H1 (cell line): ENCODE measurements around the gene TNFSF12. TPM values are rescaled to one million over a fixed set of nuclear protein-coding genes. Genes with fewer than 3 reads are reported as not detected.

Experiments used
- CTCF ChIA-PET: fragments of 300-600 bp; sonication (Branson Sonifier 250); formaldehyde crosslinking; loops from one replicate; lab custom pipeline; 2021; ENCODE audit not compliant: partially characterized antibody; lab: Charles Lee
- POLR2A ChIA-PET: fragments of 300-600 bp; sonication (Branson Sonifier 250); formaldehyde crosslinking; loops from one replicate; lab custom pipeline; 2021; ENCODE audit warnings: inconsistent platforms; ENCODE audit not compliant: partially characterized antibody; lab: Charles Lee
- DNase-seq, 2 experiments: peaks; one replicate each; pipeline versions ENCODE4 v3.0.0 to v3.0.0-alpha.2; 2010 to 2022; ENCODE audit warnings: low spot score in 2 of 2, low read depth in 1 of 2, mixed read lengths in 1 of 2
- FAIRE-seq: peaks from 2 replicates; lab custom pipeline; 2011; peaks lifted over from hg19 to GRCh38; lab: Jason Lieb, UNC
- H2AFZ ChIP-seq: 2 replicates; pipeline ENCODE4 v1.8.1; 2012; ENCODE audit warnings: low read length, inconsistent platforms
- H2AK5ac ChIP-seq: 2 replicates; pipeline ENCODE4 v1.6.1; 2013; ENCODE audit warnings: low read depth, low read length
- H2BK120ac ChIP-seq: replicated peaks from 2 replicates; pipeline ENCODE3; 2013; ENCODE audit warnings: low read depth, low read length, inconsistent platforms
- H2BK12ac ChIP-seq: 2 replicates; pipeline ENCODE4 v1.6.1; 2013; ENCODE audit warnings: low read depth, low read length
- H2BK15ac ChIP-seq: 2 replicates; pipeline ENCODE4 v1.6.1; 2013; ENCODE audit warnings: low read length
- H2BK20ac ChIP-seq: 2 replicates; pipeline ENCODE4 v1.6.1; 2013; ENCODE audit warnings: low read length
- H2BK5ac ChIP-seq: 2 replicates; pipeline ENCODE4 v1.6.1; 2013; ENCODE audit warnings: low read depth, low read length
- H3K14ac ChIP-seq: 2 replicates; pipeline ENCODE4 v1.6.1; 2013; ENCODE audit warnings: inconsistent platforms; ENCODE audit not compliant: insufficient read length
- H3K18ac ChIP-seq: 2 replicates; pipeline ENCODE4 v1.6.1; 2013; ENCODE audit warnings: low read length; ENCODE audit errors: extremely low read depth
- H3K23ac ChIP-seq: 2 replicates; pipeline ENCODE4 v1.6.1; 2013; ENCODE audit warnings: inconsistent platforms; ENCODE audit not compliant: insufficient read length
- H3K23me2 ChIP-seq: 2 replicates; pipeline ENCODE4 v1.6.1; 2013; ENCODE audit warnings: low read depth, low read length
- H3K27ac ChIP-seq: 2 replicates; pipeline ENCODE4 v1.6.1; 2011; ENCODE audit warnings: low read depth, low read length, inconsistent platforms
- H3K27me3 ChIP-seq, 4 experiments: replicated peaks in 1 of 4; 1 replicate in 1 of 4; 2 replicates in 3 of 4; pipeline versions ENCODE4 v1.6.1 to v1.8.1; 2011 to 2013; ENCODE audit warnings: low read length in 3 of 4, mild to moderate bottlenecking in 3 of 4, inconsistent platforms in 2 of 4, mixed read lengths in 2 of 4, moderate library complexity in 1 of 4; ENCODE audit not compliant: control insufficient read depth in 3 of 4, insufficient read depth in 3 of 4; ENCODE audit errors: extremely low read depth in 1 of 4
- H3K36me3 ChIP-seq, 4 experiments: 2 replicates each; pipeline versions ENCODE4 v1.6.1 to v1.8.1; 2011 to 2013; ENCODE audit warnings: mild to moderate bottlenecking in 4 of 4, low read length in 3 of 4, moderate library complexity in 2 of 4, control low read depth in 1 of 4, inconsistent platforms in 1 of 4; ENCODE audit not compliant: insufficient read depth in 4 of 4, control insufficient read depth in 2 of 4
- H3K4ac ChIP-seq: replicated peaks from 2 replicates; pipeline ENCODE3; 2013; ENCODE audit warnings: low read length, low read depth, mixed read lengths, inconsistent platforms; ENCODE audit not compliant: insufficient read length
- H3K4me1 ChIP-seq, 4 experiments: replicated peaks in 1 of 4; 1 replicate in 1 of 4; 2 replicates in 3 of 4; pipeline versions ENCODE4 v1.6.1 to v1.8.1; 2011 to 2013; ENCODE audit warnings: low read length in 3 of 4, inconsistent platforms in 2 of 4, mixed read lengths in 1 of 4; ENCODE audit not compliant: insufficient read depth in 4 of 4, control insufficient read depth in 3 of 4
- H3K4me2 ChIP-seq, 2 experiments: 2 replicates each; pipeline versions ENCODE4 v1.6.1 to v1.8.1; 2011 to 2013; ENCODE audit warnings: low read depth in 2 of 2, low read length in 2 of 2, control low read depth in 1 of 2, inconsistent platforms in 1 of 2, mild to moderate bottlenecking in 1 of 2; ENCODE audit not compliant: insufficient read depth in 1 of 2
- H3K4me3 ChIP-seq, 4 experiments: fragments of 200-600, 300-600 bp in 1 of 4; sonication (generic), shearing (Covaris generic), sonication (Bioruptor Twin) in 1 of 4; 2 replicates each; pipeline versions ENCODE4 v1.5.1 to v1.8.1; 2011 to 2016; ENCODE audit warnings: low read length in 4 of 4, low read depth in 3 of 4, control low read depth in 2 of 4, inconsistent platforms in 2 of 4, mild to moderate bottlenecking in 2 of 4, mixed read lengths in 1 of 4, moderate library complexity in 1 of 4; ENCODE audit not compliant: insufficient read depth in 2 of 4; ENCODE audit errors: extremely low read depth in 1 of 4
- H3K56ac ChIP-seq: replicated peaks from 2 replicates; pipeline ENCODE3; 2013; ENCODE audit warnings: low read depth, mild to moderate bottlenecking, mixed read lengths, low read length, inconsistent platforms; ENCODE audit not compliant: insufficient read length
- H3K79me1 ChIP-seq: 2 replicates; pipeline ENCODE4 v1.6.1; 2013; ENCODE audit warnings: low read depth, low read length, control low read depth
- H3K79me2 ChIP-seq, 2 experiments: 2 replicates each; pipeline versions ENCODE4 v1.6.1 to v1.8.1; 2012 to 2013; ENCODE audit warnings: low read length in 2 of 2, mild to moderate bottlenecking in 2 of 2, inconsistent platforms in 1 of 2; ENCODE audit not compliant: insufficient read depth in 2 of 2, control insufficient read depth in 1 of 2
- H3K9ac ChIP-seq, 4 experiments: replicated peaks in 1 of 4; 1 replicate in 1 of 4; 2 replicates in 3 of 4; pipeline versions ENCODE4 v1.6.1 to v1.8.1; 2011 to 2013; ENCODE audit warnings: low read depth in 3 of 4, low read length in 3 of 4, control low read depth in 2 of 4, mild to moderate bottlenecking in 2 of 4, moderate library complexity in 2 of 4, inconsistent platforms in 1 of 4; ENCODE audit errors: extremely low read depth in 1 of 4
- H3K9me3 ChIP-seq, 2 experiments: 2 replicates each; pipeline versions ENCODE4 v1.6.1 to v1.8.1; 2012 to 2013; ENCODE audit warnings: mild to moderate bottlenecking in 2 of 2, moderate library complexity in 2 of 2, control low read depth in 1 of 2, inconsistent platforms in 1 of 2, low read depth in 1 of 2, low read length in 1 of 2, mixed read lengths in 1 of 2; ENCODE audit not compliant: insufficient read depth in 2 of 2
- H4K20me1 ChIP-seq, 2 experiments: replicated peaks in 1 of 2; 2 replicates each; pipeline versions ENCODE3 to v1.8.1; 2011 to 2013; ENCODE audit warnings: inconsistent platforms in 2 of 2, low read length in 2 of 2, mild to moderate bottlenecking in 1 of 2; ENCODE audit not compliant: insufficient read depth in 2 of 2, control insufficient read depth in 1 of 2
- H4K5ac ChIP-seq: 2 replicates; pipeline ENCODE4 v1.6.1; 2013; ENCODE audit warnings: low read length, low read depth, mixed read lengths, inconsistent platforms; ENCODE audit not compliant: insufficient read length
- H4K8ac ChIP-seq: 2 replicates; pipeline ENCODE4 v1.8.0; 2013; ENCODE audit warnings: mild to moderate bottlenecking, moderate library complexity, low read length, inconsistent platforms; ENCODE audit not compliant: insufficient read depth; ENCODE audit errors: extremely low read depth
- H4K91ac ChIP-seq: replicated peaks from 2 replicates; pipeline ENCODE3; 2013; ENCODE audit warnings: low read length, mixed read lengths, inconsistent platforms; ENCODE audit not compliant: insufficient read length
- BACH1 ChIP-seq: IDR thresholded peaks from 2 replicates; pipeline ENCODE4 v1.6.1; 2012; ENCODE audit warnings: low read length, improper control_type of control experiment
- HDAC6 ChIP-seq: IDR thresholded peaks from one replicate; pipeline ENCODE4 v1.7.1; 2012; ENCODE audit warnings: low read depth, mild to moderate bottlenecking, inconsistent platforms, low read length, moderate library complexity
- JUN ChIP-seq: IDR thresholded peaks from 2 replicates; pipeline ENCODE4 v1.6.1; 2011; ENCODE audit warnings: low read depth, mild to moderate bottlenecking, improper control_type of control experiment, low read length
- KDM5A ChIP-seq: fragments of 200-600 bp; IDR thresholded peaks from 2 replicates; pipeline ENCODE4 v1.7.1; 2012; ENCODE audit warnings: mild to moderate bottlenecking, low read length, inconsistent platforms, mixed read lengths
- POLR2AphosphoS5 ChIP-seq: IDR thresholded peaks from 2 replicates; pipeline ENCODE4 v1.6.1; 2011; ENCODE audit warnings: low read depth, low read length
- WGBS, 2 experiments: shearing (Covaris generic) in 1 of 2; methylation state at CpG; one replicate each; pipeline versions ENCODE4 v1.1.6 to v1.1.7; 2013 to 2015; ENCODE audit warnings: low lambda C conversion rate in 2 of 2, mixed read lengths in 2 of 2, inconsistent platforms in 1 of 2, low coverage in 1 of 2, missing lambda C conversion rate in 1 of 2; ENCODE audit not compliant: insufficient replicate concordance in 2 of 2, insufficient coverage in 1 of 2, insufficient read length in 1 of 2; ENCODE audit errors: extremely low coverage in 1 of 2, missing lambda C conversion rate in 1 of 2; 5-methylcytosine and 5-hydroxymethylcytosine counted together
- polyA plus RNA-seq, 7 experiments: library from polyadenylated mRNA; depleted of rRNA in 3 of 7; stranded (reverse) in 5 of 7; unstranded in 2 of 7; fragments of >200 nt in 5 of 7; fragments of 200-250 nt in 2 of 7; gene quantifications; 1 replicate in 5 of 7; 2 replicates in 1 of 7; 4 replicates in 1 of 7; pipeline versions ENCODE4 v1.2.1 to v1.2.3, GENCODE V29; 2011 to 2013; ENCODE audit warnings: missing spikeins in 2 of 7, mixed read lengths in 2 of 7
- total RNA-seq: library from RNA; stranded (reverse); fragmentation: NEBNext Ultra II Directional; extraction: Animal tissue kit (Norgen Biotek cat#: 25700); gene quantifications from 2 replicates; pipeline ENCODE4 v1.2.1, GENCODE V29; 2021

Gene TNFSF12
- total and polyA plus RNA-seq, 2 of the 8 experiments (the other 6 are each of a cell fraction or from before 2014, with no cell fraction given): 7.2 to 9.6 TPM

GRCh38 chr17:7508846-7509245 lies 40.0 kb upstream of the TNFSF12 start:
- Histone ChIP-seq H3K27ac (no peak overlapping the region), H3K27me3 (no peaks in the 10 kb centered on the region), H4K91ac (no peak overlapping the region), H2BK5ac (no peak overlapping the region), H3K23ac (no peak overlapping the region), H3K79me2 (no peaks in the 10 kb centered on the region), H2AFZ (no peak overlapping the region), H4K20me1 (peaks cover 0 to 16% of the 10 kb centered on the region in 2 experiments), H3K4ac (no peak overlapping the region), H2BK20ac (no peak overlapping the region), H4K8ac (no peak overlapping the region; the same call in 1 of the 2 replicates), H3K56ac (no peak overlapping the region), H3K9me3 (no peaks in the 10 kb centered on the region; a peak in 1 of 4 replicates), H3K36me3 (peaks cover 34 to 90% (median 70%) of the 10 kb centered on the region in 4 experiments), H3K4me2 (no peak overlapping the region), H3K4me3 (no peak overlapping the region), H3K9ac (no peak overlapping the region), H2BK15ac (no peak overlapping the region), H2BK12ac (no peak overlapping the region), H3K14ac (no peak overlapping the region), H3K23me2 (peaks cover 5% of the 10 kb centered on the region; the same call in 1 of the 2 replicates), H4K5ac (no peak overlapping the region), H2AK5ac (no peak overlapping the region), H3K79me1 (no peaks in the 10 kb centered on the region), H2BK120ac (no peak overlapping the region), H3K4me1 (no peaks in the 10 kb centered on the region), H3K18ac (no peak overlapping the region)
- POLR2A ChIA-PET: interaction anchor here (0.6 to 3.8 kb wide), 7 partner anchors 10 to 92 kb away, joined by 3 to 21 read pairs (median 4); partner anchors contain the start of genes POLR2A and SENP3
- FAIRE-seq (no peak), DNase-seq (no peak)
- CTCF ChIA-PET: interaction anchor here (0.6 to 2.3 kb wide), 13 partner anchors 9 to 245 kb away, joined by 3 to 10 read pairs (median 3); partner anchors contain the start of genes SENP3 and TMEM102
- WGBS, 2 experiments: 88% methylated on average over 9 of the region's 9 CpGs; no CpG with 5 or more reads in 1 of the 2 experiments
- TF ChIP-seq POLR2AphosphoS5 (0 out of 2 replicates have a peak, but pooled peaks have one; percentile 32), BACH1 (no peak), JUN (no peak), HDAC6 (no peak), KDM5A (no peak)
